Dendritic cell treated with granulocyte-macrophage colony-stimulating factor and Interleukin-4, amounts not matched to agents 40 ng/mL and 50 ng/mL, for 4 days (primary cell): Measurements from ENCODE around the gene PDGFC.
A peak's percentile ranks its signal among the peaks of the same experiment; 100 is the strongest.

Source experiments
- H3K27ac Mint-ChIP-seq: one replicate; pipeline ENCODE4 v1.8.0; 2022; ENCODE audit warnings: mild to moderate bottlenecking, mixed read lengths
- H3K27me3 Mint-ChIP-seq: one replicate; pipeline ENCODE4 v1.8.0; 2022; ENCODE audit warnings: mild to moderate bottlenecking, mixed read lengths
- H3K36me3 Mint-ChIP-seq: one replicate; pipeline ENCODE4 v1.8.0; 2022; ENCODE audit warnings: low read depth, mixed read lengths
- H3K4me1 Mint-ChIP-seq: one replicate; pipeline ENCODE4 v1.8.0; 2022; ENCODE audit warnings: low read depth, mixed read lengths
- H3K4me3 Mint-ChIP-seq: one replicate; pipeline ENCODE4 v1.8.0; 2022; ENCODE audit warnings: mild to moderate bottlenecking, moderate library complexity, mixed read lengths
- H3K9me3 Mint-ChIP-seq: one replicate; pipeline ENCODE4 v1.8.0; 2022; ENCODE audit warnings: mixed read lengths
- intact Hi-C: fragments of 100-400 bp; cut with micrococcal nuclease; formaldehyde crosslinking; loops from one replicate; pipeline ENCODE4 v1.15.0; 2022

Gene PDGFC, protein sequence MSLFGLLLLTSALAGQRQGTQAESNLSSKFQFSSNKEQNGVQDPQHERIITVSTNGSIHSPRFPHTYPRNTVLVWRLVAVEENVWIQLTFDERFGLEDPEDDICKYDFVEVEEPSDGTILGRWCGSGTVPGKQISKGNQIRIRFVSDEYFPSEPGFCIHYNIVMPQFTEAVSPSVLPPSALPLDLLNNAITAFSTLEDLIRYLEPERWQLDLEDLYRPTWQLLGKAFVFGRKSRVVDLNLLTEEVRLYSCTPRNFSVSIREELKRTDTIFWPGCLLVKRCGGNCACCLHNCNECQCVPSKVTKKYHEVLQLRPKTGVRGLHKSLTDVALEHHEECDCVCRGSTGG

DNA sequence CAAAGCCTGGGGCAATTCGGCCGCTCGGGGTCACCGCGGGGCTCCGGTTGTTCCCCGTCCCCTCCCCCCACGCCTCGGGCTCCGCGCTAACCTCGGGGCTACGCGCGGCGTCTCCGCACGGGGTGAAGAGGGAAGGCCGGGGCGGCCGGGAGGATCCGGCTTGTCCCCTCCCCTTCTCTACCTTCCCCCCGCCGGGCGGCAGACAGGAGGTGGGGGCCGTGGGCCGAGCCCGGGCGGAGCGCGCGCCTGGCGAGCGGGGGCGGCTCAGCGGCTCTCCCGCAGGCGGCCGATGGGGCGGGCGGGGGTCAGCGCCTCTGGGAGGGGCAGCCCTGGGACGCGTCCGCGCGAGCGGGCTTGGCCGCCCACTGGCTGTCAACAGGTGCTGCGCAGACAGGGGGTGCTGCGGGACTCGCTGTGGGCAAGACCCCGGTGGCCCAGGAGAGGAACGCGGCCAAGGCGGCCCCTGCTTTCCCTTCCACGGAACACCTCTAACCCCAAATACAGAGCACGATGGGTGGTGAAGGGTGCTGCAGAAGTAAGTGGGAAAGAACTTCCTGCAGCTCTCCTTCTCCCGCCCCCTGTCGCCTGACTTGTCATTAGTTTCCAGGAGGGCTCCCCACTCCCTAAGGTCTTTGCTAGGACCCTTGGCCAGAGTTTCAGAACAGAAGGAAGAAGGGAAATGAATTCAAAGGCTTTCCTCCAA, at the start of gene PDGFC:
TSS of gene PDGFC (minus strand) at position 124 of the 703 bp plus-strand sequence. CDS start 896 bp downstream, outside the sequence.
- H3K4me3 Mint-ChIP-seq: peak within 1 kb of the TSS; percentile 79
- no peaks in the 10 kb centered on the region for H3K9me3 Mint-ChIP-seq
- H3K27me3 Mint-ChIP-seq: peaks cover 2% of the 10 kb centered on the region
- peaks cover 38% of the 10 kb centered on the region for H3K4me1 Mint-ChIP-seq
- H3K36me3 Mint-ChIP-seq: peaks cover 36% of the 10 kb centered on the region
- intact Hi-C loops: loop anchor here (5.0 kb wide), 2 partner anchors 35 to 70 kb away; no protein-coding TSS in a partner anchor
- peak within 1 kb of the TSS; percentile 96 for H3K27ac Mint-ChIP-seq

DNA sequence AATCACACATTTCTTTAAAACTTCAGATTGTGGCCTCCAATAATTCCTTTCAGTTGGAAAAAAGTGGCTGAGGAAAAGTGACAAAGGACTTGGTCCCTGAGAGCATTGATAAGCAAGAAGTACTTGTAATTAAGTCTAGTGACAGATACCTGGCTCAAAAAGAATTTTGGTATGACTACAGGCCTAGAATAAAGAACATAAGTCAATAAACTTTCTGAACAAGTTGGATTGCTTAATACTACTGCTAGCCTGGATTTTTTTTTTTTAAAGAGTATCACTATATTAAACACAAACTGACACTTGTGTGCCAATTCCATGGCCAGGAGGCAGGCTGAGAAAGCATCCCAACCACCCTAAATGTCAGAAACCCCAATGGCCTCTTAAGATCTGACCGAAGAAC, 49.3 kb upstream of the PDGFC start:
- Mint-ChIP-seq H3K4me1 (no peaks in the 10 kb centered on the region), H3K9me3 (no peaks in the 10 kb centered on the region), H3K27ac (no peak overlapping the region), H3K36me3 (no peaks in the 10 kb centered on the region), H3K4me3 (no peak overlapping the region), H3K27me3 (no peaks in the 10 kb centered on the region)
- intact Hi-C loops: no loop called here

DNA sequence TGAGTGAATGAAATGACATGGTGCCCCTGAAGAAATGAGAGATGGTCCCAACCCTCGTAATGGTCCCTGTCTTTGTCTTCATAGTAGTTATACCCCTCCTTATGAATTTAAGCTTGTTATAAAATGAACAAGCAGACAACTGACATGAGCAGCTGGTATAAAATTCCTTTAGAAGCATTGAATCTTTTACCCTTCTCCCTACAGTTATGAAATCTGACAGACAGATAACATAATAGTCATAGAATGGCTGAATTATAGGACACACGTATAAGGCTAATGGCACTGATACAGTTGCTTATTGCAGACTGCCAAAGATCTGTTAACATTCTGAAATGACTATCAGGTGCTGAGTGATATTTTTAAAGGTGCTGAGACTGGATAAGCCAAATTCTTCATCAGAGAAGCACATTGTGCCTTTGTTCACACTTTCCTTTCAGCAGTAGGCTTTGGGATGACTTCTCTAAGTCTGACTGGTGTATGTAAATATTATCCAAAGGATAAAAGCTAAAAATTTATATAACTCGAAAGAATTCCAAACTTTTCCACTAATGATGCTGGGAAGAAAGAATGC, 47.4 kb upstream of the PDGFC start:
- Mint-ChIP-seq H3K4me3 (no peak overlapping the region), H3K9me3 (no peaks in the 10 kb centered on the region), H3K36me3 (no peaks in the 10 kb centered on the region), H3K27ac (no peak overlapping the region), H3K27me3 (no peaks in the 10 kb centered on the region), H3K4me1 (no peaks in the 10 kb centered on the region)
- intact Hi-C loops: no loop called here

DNA sequence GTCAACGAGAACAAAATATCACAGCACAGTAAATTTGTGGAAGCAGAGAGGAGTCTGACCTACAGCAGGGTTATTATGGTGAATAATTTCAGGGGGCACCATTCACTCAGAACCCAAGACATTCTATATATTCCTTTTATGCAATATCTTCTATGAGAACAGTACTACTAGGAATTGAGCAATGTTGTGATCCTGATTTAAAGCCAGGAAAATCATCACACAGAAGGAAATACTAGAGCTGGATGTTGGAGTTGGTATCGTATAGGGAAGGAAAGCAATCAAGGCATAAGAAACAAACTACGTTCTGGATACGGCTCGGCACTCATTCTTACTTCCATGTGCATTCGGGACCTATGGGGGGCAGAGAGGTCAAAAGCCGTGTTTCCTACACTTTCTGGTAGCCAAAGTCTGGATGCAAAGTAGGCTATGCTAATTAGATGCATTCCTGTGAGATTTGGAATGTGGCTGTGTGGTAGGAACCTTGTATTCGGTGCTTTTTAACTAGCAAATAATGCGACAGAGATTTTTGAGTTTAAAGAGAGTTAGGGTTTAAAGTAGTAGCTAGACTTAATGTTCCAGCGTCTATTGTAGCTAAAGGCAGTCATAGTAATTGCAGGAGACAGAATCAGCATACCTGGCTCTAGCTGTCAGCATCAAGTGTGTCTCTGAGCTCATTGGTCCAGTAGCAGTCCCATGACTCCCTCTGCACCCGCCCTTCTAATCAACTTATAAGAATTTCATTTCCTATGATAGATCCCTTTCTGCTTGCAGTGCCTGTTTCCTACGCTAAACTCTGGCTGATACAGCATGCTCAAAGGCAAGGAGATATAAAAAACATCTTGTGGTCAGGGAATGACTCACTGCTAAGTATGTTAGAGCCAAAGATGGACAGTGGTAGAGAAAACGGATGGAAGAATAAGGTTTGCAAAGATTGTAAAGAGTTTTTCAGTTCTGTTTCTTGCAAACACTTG, 43.3 kb upstream of the PDGFC start:
- H3K27me3 Mint-ChIP-seq: no peaks in the 10 kb centered on the region
- no peak overlapping the region for H3K27ac Mint-ChIP-seq
- H3K36me3 Mint-ChIP-seq: no peaks in the 10 kb centered on the region
- no peaks in the 10 kb centered on the region for H3K4me1 Mint-ChIP-seq
- no peak overlapping the region for H3K4me3 Mint-ChIP-seq
- intact Hi-C loops: no loop called here
- no peaks in the 10 kb centered on the region for H3K9me3 Mint-ChIP-seq

DNA sequence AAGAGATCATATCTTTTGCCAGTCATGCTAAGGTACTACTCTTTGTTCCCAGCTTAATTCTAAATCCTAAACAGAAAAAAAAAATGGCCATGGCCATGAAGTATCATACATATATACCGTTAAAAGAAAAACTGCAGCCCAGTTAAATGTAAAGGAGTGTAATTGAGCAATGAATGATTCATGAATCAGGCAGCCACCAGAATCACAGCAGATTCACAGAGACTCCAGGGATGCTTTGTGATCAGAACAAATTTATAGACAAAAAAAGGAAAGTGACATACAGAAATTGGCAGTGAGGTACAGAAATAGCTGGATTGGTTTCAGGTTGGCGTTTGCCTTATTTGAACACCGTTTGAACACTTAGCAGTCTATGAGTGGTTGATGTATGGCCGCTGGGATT, 42.1 kb upstream of the PDGFC start:
- H3K9me3 Mint-ChIP-seq: peaks cover 7% of the 10 kb centered on the region
- no peak overlapping the region for H3K4me3 Mint-ChIP-seq
- H3K27me3 Mint-ChIP-seq: no peaks in the 10 kb centered on the region
- H3K27ac Mint-ChIP-seq: no peak overlapping the region
- H3K4me1 Mint-ChIP-seq: no peaks in the 10 kb centered on the region
- no peaks in the 10 kb centered on the region for H3K36me3 Mint-ChIP-seq
- intact Hi-C loops: no loop called here

DNA sequence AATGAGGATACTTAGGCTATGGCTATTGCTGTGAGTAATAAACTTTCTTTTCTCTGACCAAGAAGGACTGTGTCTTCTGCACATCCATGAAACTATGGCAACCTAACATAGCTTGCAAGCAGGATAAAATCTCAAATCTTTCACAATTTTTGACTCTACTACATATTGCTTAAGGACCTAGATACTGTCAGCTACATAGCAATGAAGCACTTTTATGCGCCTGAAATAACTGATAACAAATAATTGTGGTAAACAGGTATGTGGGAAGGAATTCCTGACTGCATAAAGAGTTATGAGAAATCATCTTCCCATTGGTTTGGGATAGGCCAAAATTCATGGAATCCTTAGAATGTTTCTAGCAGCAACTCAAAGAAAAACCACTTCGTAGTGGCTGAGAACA, 41.2 kb upstream of the PDGFC start:
- H3K9me3 Mint-ChIP-seq: peaks cover 11% of the 10 kb centered on the region
- no peaks in the 10 kb centered on the region for H3K36me3 Mint-ChIP-seq
- intact Hi-C loops: no loop called here
- no peaks in the 10 kb centered on the region for H3K4me1 Mint-ChIP-seq
- no peaks in the 10 kb centered on the region for H3K27me3 Mint-ChIP-seq
- H3K27ac Mint-ChIP-seq: no peak overlapping the region
- no peak overlapping the region for H3K4me3 Mint-ChIP-seq

DNA sequence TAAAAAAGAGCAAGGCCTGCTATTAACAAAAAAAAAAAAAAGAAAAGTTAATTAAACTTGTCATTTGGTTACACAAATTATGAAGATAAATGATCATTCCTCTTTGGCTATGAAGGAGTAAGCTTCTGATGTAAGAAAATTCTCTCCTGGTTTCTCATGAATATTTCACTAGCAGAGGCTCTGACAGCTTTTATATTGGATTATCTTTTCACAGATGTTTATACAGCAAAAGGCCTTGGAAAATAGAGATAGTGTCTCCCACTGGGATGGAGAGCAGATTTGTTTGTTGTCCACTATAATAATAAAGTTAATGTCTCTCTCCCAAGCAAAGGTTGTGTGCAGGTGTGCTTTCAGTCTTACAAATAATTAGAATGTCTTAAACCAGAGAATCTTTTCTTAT, 40.7 kb upstream of the PDGFC start:
- Mint-ChIP-seq H3K27me3 (no peaks in the 10 kb centered on the region), H3K9me3 (peaks cover 11% of the 10 kb centered on the region), H3K4me3 (no peak overlapping the region), H3K36me3 (no peaks in the 10 kb centered on the region), H3K4me1 (no peaks in the 10 kb centered on the region), H3K27ac (no peak overlapping the region)
- intact Hi-C loops: no loop called here

DNA sequence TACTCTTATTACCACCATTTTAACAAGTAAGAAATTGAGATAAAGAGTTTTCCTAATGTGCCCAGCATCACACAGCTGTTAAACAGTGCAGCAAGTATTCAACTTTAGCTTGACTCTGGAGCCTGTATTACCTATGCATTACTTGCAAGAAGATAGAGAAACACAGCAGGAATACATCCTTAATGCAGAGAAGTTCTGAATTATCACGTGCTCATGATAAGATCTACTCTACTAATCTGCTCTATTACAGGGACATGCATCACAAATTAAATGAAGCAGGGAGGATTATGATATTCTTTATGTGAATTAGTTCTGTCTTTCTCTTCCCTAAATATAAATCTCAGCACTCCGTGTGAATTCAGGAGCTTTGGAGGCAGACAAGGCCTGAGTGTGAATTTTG, 39.0 kb upstream of the PDGFC start:
- Mint-ChIP-seq H3K4me3 (no peak overlapping the region), H3K27me3 (no peaks in the 10 kb centered on the region), H3K27ac (no peak overlapping the region), H3K36me3 (no peaks in the 10 kb centered on the region), H3K9me3 (peaks cover 11% of the 10 kb centered on the region), H3K4me1 (no peaks in the 10 kb centered on the region)
- intact Hi-C loops: no loop called here

DNA sequence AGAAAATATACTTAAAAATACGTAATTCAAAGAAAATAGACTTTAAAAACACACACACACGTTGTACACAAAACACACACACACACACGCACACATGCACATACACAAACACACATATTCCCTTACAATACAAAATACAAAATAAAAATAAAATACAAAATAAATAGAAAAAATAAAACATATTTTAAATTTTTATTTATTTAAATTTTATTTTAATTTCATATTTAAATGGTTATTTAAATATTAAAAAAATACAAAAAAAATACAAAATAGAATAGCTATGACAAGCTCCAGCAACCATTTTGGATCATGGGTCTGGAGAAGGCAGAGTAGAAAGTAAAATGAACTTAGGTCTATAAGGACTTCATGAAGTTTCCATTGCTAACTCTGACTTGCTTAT, 34.2 kb upstream of the PDGFC start:
- no peaks in the 10 kb centered on the region for H3K36me3 Mint-ChIP-seq
- no peak overlapping the region for H3K4me3 Mint-ChIP-seq
- peaks cover 7% of the 10 kb centered on the region for H3K4me1 Mint-ChIP-seq
- no peaks in the 10 kb centered on the region for H3K27me3 Mint-ChIP-seq
- H3K9me3 Mint-ChIP-seq: peaks cover 11% of the 10 kb centered on the region
- no peak overlapping the region for H3K27ac Mint-ChIP-seq
- intact Hi-C loops: no loop called here

DNA sequence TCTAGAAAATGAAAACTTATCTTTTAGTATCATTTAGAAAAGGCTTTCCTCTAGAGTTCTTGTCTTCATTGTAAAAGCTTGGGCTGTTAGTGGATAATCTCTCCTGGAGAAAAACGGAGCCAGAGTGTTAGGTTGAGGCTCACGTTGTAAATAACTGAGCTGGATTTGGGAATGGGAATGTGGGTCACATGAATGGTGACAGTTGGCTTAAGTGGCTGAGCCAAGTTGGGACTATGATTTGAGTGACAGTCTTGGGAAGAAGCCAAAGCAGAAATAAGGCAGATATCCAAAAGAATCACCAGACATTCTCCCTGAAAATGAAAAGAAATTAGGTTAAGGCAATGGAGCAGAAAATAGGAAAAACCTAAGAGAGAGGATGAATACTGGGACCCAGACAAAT, 33.6 kb upstream of the PDGFC start:
- Mint-ChIP-seq H3K27me3 (no peaks in the 10 kb centered on the region), H3K4me3 (no peak overlapping the region), H3K4me1 (peaks cover 7% of the 10 kb centered on the region), H3K9me3 (peaks cover 11% of the 10 kb centered on the region), H3K36me3 (no peaks in the 10 kb centered on the region), H3K27ac (no peak overlapping the region)
- intact Hi-C loops: no loop called here

DNA sequence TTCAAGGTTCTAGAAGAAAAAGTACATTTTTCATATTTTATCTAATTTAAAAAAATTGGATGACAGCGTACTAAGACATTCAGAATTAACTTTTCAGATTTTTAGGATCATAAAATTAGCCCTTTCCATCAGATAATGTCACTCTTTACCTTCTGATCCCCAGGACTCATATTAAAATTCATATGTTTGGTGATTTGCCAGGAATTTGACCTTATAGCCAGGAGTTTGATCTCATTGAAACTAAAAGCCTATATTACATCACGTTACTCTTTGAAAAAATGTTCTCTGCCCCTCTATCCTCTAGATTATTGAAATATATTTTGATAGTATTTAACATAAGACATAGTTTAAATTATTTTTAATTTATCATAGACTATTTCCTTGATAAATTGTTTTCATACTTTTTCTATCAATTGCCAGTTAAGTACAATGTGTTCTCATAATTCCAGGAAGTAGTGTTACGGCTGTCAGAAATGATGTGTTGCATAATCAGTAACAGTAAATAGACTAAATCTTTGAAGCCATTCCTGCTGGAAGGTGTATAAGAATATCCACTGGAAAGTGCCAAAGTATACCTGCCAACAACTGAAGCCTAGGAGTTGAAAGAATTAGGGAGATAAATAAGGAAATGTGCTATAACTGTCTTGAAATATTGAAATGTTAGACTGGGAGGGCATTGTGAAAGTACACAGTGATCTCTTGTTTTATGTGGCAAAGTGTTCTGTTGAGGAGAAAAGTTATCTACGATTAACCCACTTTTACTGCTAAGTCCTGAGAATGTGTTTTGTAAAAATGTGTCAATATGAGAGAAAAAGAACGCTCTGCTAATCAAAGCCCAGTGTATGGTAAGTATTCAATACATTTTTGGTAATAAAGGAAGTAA, 32.9 kb upstream of the PDGFC start:
- intact Hi-C loops: no loop called here
- H3K36me3 Mint-ChIP-seq: no peaks in the 10 kb centered on the region
- no peaks in the 10 kb centered on the region for H3K27me3 Mint-ChIP-seq
- H3K4me1 Mint-ChIP-seq: peaks cover 7% of the 10 kb centered on the region
- H3K9me3 Mint-ChIP-seq: peaks cover 11% of the 10 kb centered on the region
- no peak overlapping the region for H3K4me3 Mint-ChIP-seq
- no peak overlapping the region for H3K27ac Mint-ChIP-seq

DNA sequence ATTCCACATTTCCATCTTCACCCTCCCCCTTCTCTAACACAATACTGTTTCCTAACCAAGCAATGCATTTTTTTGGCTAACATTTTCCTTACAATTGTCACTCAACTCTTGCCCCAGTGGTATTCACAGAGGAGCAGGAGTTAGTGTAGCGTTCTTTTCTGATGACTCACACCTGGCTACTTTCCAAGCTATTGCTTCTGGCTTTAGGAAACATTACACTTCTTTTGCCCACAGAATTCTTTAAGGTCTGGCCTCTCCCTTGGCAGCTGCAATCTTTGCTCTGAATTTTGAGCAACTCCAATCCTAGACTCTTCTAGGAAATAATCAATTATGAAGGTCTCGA, 27.5 kb upstream of the PDGFC start:
- no peaks in the 10 kb centered on the region for H3K9me3 Mint-ChIP-seq
- H3K27ac Mint-ChIP-seq: no peak overlapping the region
- peaks cover 6% of the 10 kb centered on the region for H3K4me1 Mint-ChIP-seq
- H3K36me3 Mint-ChIP-seq: no peaks in the 10 kb centered on the region
- intact Hi-C loops: no loop called here
- H3K4me3 Mint-ChIP-seq: no peak overlapping the region
- H3K27me3 Mint-ChIP-seq: no peaks in the 10 kb centered on the region
